ENCODE measurements around the gene GPR68.

- no peak for TF ChIP-seq CTCF (IDR thresholded peaks at IDR 0.05)
- no peak for TF ChIP-seq EZH2 (IDR thresholded peaks at IDR 0.05; ENCODE audit: borderline replicate concordance, insufficient read depth, low read depth, low read length, poor library complexity, severe bottlenecking)
Measured at GRCh38 chr14:91197631-91198030, 46.9 kb downstream of the GPR68 start.
